Neural progenitor cell (in vitro differentiated cells): Measurements from ENCODE around the gene ZBED2. TPM values are rescaled to one million over a fixed set of nuclear protein-coding genes. Genes with fewer than 3 reads are reported as not detected.

Experiments
- DNase-seq: peaks from one replicate; pipeline ENCODE4 v3.0.0-alpha.2; 2016; ENCODE audit warnings: low spot score
- H2AFZ ChIP-seq: fragments of 200-600 bp; sonication (generic); replicated peaks from 2 replicates; pipeline ENCODE4 v1.6.1; 2016; ENCODE audit warnings: antibody characterized with exemption
- H3F3A ChIP-seq: fragments of 200-600 bp; sonication (generic); 2 replicates; pipeline ENCODE4 v1.6.1; 2016; ENCODE audit warnings: antibody characterized with exemption, low read depth
- H3K27ac ChIP-seq: fragments of 200-600 bp; sonication (generic); 2 replicates; pipeline ENCODE4 v1.5.1; 2016; ENCODE audit warnings: mild to moderate bottlenecking
- H3K27me3 ChIP-seq: fragments of 200-600 bp; sonication (generic); 2 replicates; pipeline ENCODE4 v1.6.1; 2016; ENCODE audit warnings: mild to moderate bottlenecking, moderate library complexity
- H3K36me3 ChIP-seq: fragments of 200-600 bp; sonication (generic); 2 replicates; pipeline ENCODE4 v1.5.1; 2016
- H3K4me1 ChIP-seq: fragments of 200-600 bp; sonication (generic); 2 replicates; pipeline ENCODE4 v1.6.1; 2016; ENCODE audit warnings: mixed run types
- H3K4me2 ChIP-seq: fragments of 200-600 bp; sonication (generic); 2 replicates; pipeline ENCODE4 v1.6.1; 2016
- H3K4me3 ChIP-seq: fragments of 200-600 bp; sonication (generic); 2 replicates; pipeline ENCODE4 v1.5.1; 2016
- H3K79me2 ChIP-seq: fragments of 200-600 bp; sonication (generic); 2 replicates; pipeline ENCODE4 v1.6.1; 2016; ENCODE audit warnings: low read depth
- H3K9ac ChIP-seq: fragments of 200-600 bp; sonication (generic); 2 replicates; pipeline ENCODE4 v1.6.1; 2016
- H3K9me3 ChIP-seq: fragments of 200-600 bp; sonication (generic); 2 replicates; pipeline ENCODE4 v1.5.1; 2016; ENCODE audit warnings: low read depth
- H4K20me1 ChIP-seq: fragments of 200-600 bp; sonication (generic); 2 replicates; pipeline ENCODE4 v1.6.1; 2016; ENCODE audit warnings: low read depth
- H3K27ac Mint-ChIP-seq: 3 replicates; pipeline ENCODE4 v1.8.0; 2021; ENCODE audit warnings: mixed read lengths
- H3K27me3 Mint-ChIP-seq: 2 replicates; pipeline ENCODE4 v1.8.0; 2022; ENCODE audit warnings: low read depth, mild to moderate bottlenecking, inconsistent platforms, moderate library complexity, mixed read lengths; ENCODE audit not compliant: insufficient read depth
- H3K36me3 Mint-ChIP-seq: 3 replicates; pipeline ENCODE4 v1.8.0; 2021; ENCODE audit warnings: mixed read lengths
- H3K4me1 Mint-ChIP-seq: 3 replicates; pipeline ENCODE4 v1.8.0; 2021; ENCODE audit warnings: mixed read lengths
- H3K4me3 Mint-ChIP-seq: 3 replicates; pipeline ENCODE4 v1.8.0; 2021; ENCODE audit warnings: mild to moderate bottlenecking, moderate library complexity, mixed read lengths
- H3K9me3 Mint-ChIP-seq: 3 replicates; pipeline ENCODE4 v1.8.0; 2020; ENCODE audit warnings: mixed read lengths
- EZH2 ChIP-seq: fragments of 200-600 bp; sonication (generic); IDR thresholded peaks from 2 replicates; pipeline ENCODE4 v1.6.1; 2017; ENCODE audit warnings: antibody characterized with exemption, mild to moderate bottlenecking, moderate library complexity
- EZH2phosphoT487 ChIP-seq: fragments of 200-600 bp; sonication (generic); IDR thresholded peaks from 2 replicates; pipeline ENCODE4 v1.6.1; 2017; ENCODE audit warnings: antibody characterized with exemption
- total RNA-seq: library from RNA; depleted of rRNA; stranded (reverse); fragments of >200 nt; gene quantifications from 2 replicates; pipeline ENCODE4 v1.2.3, GENCODE V29; 2015; ENCODE audit warnings: low replicate concordance
- TF ChIP-seq, protein P1 (sequence below): fragments of 200-600 bp; sonication (generic); IDR thresholded peaks from 2 replicates; pipeline ENCODE4 v1.5.1; 2017; ENCODE audit warnings: antibody characterized with exemption, mild to moderate bottlenecking

The ZBED2 gene
- total RNA-seq, 1 donor from 2014 or later: not detected

DNA sequence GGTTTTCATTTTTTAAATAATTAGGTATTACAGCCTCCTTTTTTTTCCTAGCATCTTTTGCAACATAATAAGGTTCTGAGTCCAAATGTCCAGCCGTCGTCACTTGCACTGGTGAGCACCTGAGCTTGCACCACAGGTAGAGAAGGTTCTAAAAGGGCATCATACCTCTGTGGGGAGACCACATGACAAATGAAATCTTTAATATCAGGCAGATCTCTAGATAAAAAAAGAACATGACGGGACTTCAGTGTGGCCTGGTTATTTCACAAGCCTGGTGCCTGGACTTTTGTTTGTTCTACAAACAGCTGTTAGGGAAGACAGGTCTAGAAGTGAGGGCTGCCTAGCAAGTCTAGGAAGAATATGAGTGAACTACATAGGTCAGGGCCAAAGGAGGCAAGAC, 3.6 kb downstream of the ZBED2 start:
- no peaks in the 10 kb centered on the region for H3K27me3 ChIP-seq
- H3K4me1 Mint-ChIP-seq: no peaks in the 10 kb centered on the region

DNA sequence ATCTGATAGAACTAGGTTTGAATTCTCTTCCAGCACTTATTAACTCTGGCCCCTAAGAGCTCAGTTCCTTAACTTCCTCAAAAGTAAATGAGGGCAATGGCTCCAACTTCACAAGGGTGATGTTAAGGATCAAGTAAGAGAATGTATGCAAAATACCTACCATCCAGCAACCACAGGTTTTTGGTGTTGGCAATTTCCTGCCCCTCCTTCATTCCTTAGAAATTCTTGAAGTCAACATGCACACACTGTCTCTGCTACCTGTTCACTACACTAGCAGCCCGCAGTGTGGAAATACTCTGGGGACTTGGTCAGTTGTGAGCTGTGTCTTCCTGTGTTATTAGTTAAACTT, 5.0 kb downstream of the ZBED2 start:
- TF ChIP-seq, protein P1, sequence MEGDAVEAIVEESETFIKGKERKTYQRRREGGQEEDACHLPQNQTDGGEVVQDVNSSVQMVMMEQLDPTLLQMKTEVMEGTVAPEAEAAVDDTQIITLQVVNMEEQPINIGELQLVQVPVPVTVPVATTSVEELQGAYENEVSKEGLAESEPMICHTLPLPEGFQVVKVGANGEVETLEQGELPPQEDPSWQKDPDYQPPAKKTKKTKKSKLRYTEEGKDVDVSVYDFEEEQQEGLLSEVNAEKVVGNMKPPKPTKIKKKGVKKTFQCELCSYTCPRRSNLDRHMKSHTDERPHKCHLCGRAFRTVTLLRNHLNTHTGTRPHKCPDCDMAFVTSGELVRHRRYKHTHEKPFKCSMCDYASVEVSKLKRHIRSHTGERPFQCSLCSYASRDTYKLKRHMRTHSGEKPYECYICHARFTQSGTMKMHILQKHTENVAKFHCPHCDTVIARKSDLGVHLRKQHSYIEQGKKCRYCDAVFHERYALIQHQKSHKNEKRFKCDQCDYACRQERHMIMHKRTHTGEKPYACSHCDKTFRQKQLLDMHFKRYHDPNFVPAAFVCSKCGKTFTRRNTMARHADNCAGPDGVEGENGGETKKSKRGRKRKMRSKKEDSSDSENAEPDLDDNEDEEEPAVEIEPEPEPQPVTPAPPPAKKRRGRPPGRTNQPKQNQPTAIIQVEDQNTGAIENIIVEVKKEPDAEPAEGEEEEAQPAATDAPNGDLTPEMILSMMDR: no peak
- no peak for TF ChIP-seq EZH2
- TF ChIP-seq EZH2phosphoT487: no peak
- no peak overlapping the region for H3K27ac ChIP-seq
- H3K9me3 Mint-ChIP-seq: no peaks in the 10 kb centered on the region
- no peaks in the 10 kb centered on the region for H3K36me3 Mint-ChIP-seq
- peaks cover 2% of the 10 kb centered on the region for H3K27me3 Mint-ChIP-seq
- no peak overlapping the region for H3K4me3 Mint-ChIP-seq
- no peak overlapping the region for H3K4me3 ChIP-seq
- no peaks in the 10 kb centered on the region for H3K27me3 ChIP-seq
- H3K4me1 Mint-ChIP-seq: no peaks in the 10 kb centered on the region
- no peak overlapping the region for H2AFZ ChIP-seq
- H3K4me2 ChIP-seq: no peak overlapping the region
- H3K36me3 ChIP-seq: no peaks in the 10 kb centered on the region
- no peaks in the 10 kb centered on the region for H4K20me1 ChIP-seq
- DNase-seq: no peak
- no peaks in the 10 kb centered on the region for H3K4me1 ChIP-seq
- H3K9ac ChIP-seq: no peak overlapping the region
- no peaks in the 10 kb centered on the region for H3F3A ChIP-seq
- no peak overlapping the region for H3K27ac Mint-ChIP-seq
- no peaks in the 10 kb centered on the region for H3K79me2 ChIP-seq
- no peaks in the 10 kb centered on the region for H3K9me3 ChIP-seq

More for the DNA sequence above, 3.6 kb downstream of the ZBED2 start:
- peaks cover 2% of the 10 kb centered on the region for H3K27me3 Mint-ChIP-seq
- H3K4me3 Mint-ChIP-seq: no peak overlapping the region
- no peaks in the 10 kb centered on the region for H3K4me1 ChIP-seq
- no peak overlapping the region for H2AFZ ChIP-seq
- H3K27ac ChIP-seq: no peak overlapping the region
- H3K36me3 ChIP-seq: no peaks in the 10 kb centered on the region
- H3K9me3 Mint-ChIP-seq: no peaks in the 10 kb centered on the region
- H3K4me3 ChIP-seq: no peak overlapping the region
- H3F3A ChIP-seq: no peaks in the 10 kb centered on the region
- no peak for DNase-seq
- H3K4me2 ChIP-seq: no peak overlapping the region
- TF ChIP-seq EZH2phosphoT487 (no peak), EZH2 (no peak)
- TF ChIP-seq, protein P1: no peak
- H3K9me3 ChIP-seq: no peaks in the 10 kb centered on the region
- H3K36me3 Mint-ChIP-seq: no peaks in the 10 kb centered on the region
- no peak overlapping the region for H3K9ac ChIP-seq
- H3K79me2 ChIP-seq: no peaks in the 10 kb centered on the region
- no peak overlapping the region for H3K27ac Mint-ChIP-seq
- no peaks in the 10 kb centered on the region for H4K20me1 ChIP-seq

DNA sequence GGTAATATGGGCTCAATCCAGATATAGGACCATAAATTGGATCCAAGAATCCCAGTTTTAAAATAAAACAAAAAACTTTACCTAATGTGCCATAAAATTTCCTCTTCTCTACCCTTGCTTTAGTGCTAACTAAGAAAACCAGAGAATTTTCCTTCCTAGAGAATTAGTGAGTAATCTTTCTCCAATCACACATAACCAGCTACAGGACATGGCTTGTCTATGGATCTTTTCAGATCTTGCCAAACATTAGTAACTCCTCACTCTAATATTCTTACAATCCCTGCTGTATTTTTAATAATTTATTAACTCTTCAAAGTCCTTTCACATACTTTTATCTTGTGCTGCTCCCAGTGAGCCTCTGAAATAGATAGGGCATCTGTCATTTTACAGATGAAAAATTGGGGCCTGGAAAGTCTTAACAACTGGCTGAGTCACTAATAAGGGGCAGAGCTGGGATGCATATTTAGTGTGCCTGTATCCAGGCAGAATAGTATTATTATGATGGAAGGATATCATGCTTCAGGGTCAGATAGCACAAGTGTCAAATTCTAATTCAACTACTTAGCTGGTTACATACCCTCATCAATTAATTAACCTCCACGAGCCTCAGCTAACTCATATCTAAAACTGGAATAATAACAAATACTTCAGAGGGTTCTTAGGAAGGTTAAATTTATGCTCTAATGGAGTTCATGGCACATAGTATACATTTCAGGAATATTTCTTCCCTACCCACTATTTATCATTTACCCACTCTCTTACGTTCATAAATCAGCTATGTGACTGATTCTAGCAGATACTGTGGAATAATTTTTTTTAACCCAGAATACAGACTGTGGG, 5.6 kb downstream of the ZBED2 start:
- Histone ChIP-seq H4K20me1 (no peaks in the 10 kb centered on the region), H3K4me1 (no peaks in the 10 kb centered on the region), H2AFZ (no peak overlapping the region), H3K4me3 (no peak overlapping the region), H3K9ac (no peak overlapping the region), H3K36me3 (no peaks in the 10 kb centered on the region), H3K79me2 (no peaks in the 10 kb centered on the region), H3K27ac (no peak overlapping the region), H3K27me3 (no peaks in the 10 kb centered on the region), H3K4me2 (no peak overlapping the region), H3K9me3 (no peaks in the 10 kb centered on the region), H3F3A (no peaks in the 10 kb centered on the region)
- Mint-ChIP-seq H3K27me3 (peaks cover 2% of the 10 kb centered on the region), H3K4me1 (no peaks in the 10 kb centered on the region), H3K4me3 (no peak overlapping the region), H3K27ac (no peak overlapping the region), H3K36me3 (no peaks in the 10 kb centered on the region), H3K9me3 (peaks cover 2% of the 10 kb centered on the region)
- TF ChIP-seq, protein P1: no peak
- TF ChIP-seq EZH2 (no peak), EZH2phosphoT487 (no peak)
- no peak for DNase-seq
